ENCODE measurements around the gene RAPGEF6.

The RAPGEF6 gene

GRCh38 chr5:131539251-131539650 is 95.8 kb downstream of the RAPGEF6 start:
- DNase-seq (ENCODE audit: low spot score), result no peak

GRCh38 chr5:131538177-131538593 is 96.8 kb downstream of the RAPGEF6 start:
- DNase-seq (ENCODE audit: low spot score), result no peak

- no peak for DNase-seq (ENCODE audit: low spot score)
Measured at GRCh38 chr5:131536850-131537448, 98.1 kb downstream of the RAPGEF6 start.

- DNase-seq (ENCODE audit: low spot score), result no peak
Measured at GRCh38 chr5:131536211-131536826, 98.7 kb downstream of the RAPGEF6 start.

GRCh38 chr5:131534974-131535373 is 100.1 kb downstream of the RAPGEF6 start:
- DNase-seq (ENCODE audit: low spot score), result no peak

- DNase-seq (ENCODE audit: low spot score), result no peak
Measured at GRCh38 chr5:131533836-131534235, 101.2 kb downstream of the RAPGEF6 start.

GRCh38 chr5:131532031-131532640 is 102.9 kb downstream of the RAPGEF6 start:
- DNase-seq (ENCODE audit: low spot score), result no peak

GRCh38 chr5:131530706-131531331 is 104.2 kb downstream of the RAPGEF6 start:
- no peak for DNase-seq (ENCODE audit: low spot score)

GRCh38 chr5:131528682-131529081 is 106.3 kb downstream of the RAPGEF6 start:
- no peak for DNase-seq (ENCODE audit: low spot score)

- no peak for DNase-seq (ENCODE audit: low spot score)
Measured at GRCh38 chr5:131525805-131526204, 109.2 kb downstream of the RAPGEF6 start.

GRCh38 chr5:131524431-131524830 is 110.6 kb downstream of the RAPGEF6 start:
- no peak for DNase-seq (ENCODE audit: low spot score)

- DNase-seq (ENCODE audit: low spot score), result no peak
Measured at GRCh38 chr5:131523500-131524185, 111.4 kb downstream of the RAPGEF6 start.

GRCh38 chr5:131521252-131521651 is 113.8 kb downstream of the RAPGEF6 start:
- no peak for DNase-seq (ENCODE audit: low spot score)

- DNase-seq (ENCODE audit: low spot score), result no peak
Measured at GRCh38 chr5:131515348-131515747, 119.7 kb downstream of the RAPGEF6 start.

- no peak for DNase-seq (ENCODE audit: low spot score)
Measured at GRCh38 chr5:131514316-131515283, 120.4 kb downstream of the RAPGEF6 start.

GRCh38 chr5:131513780-131514179 is 121.2 kb downstream of the RAPGEF6 start:
- DNase-seq (ENCODE audit: low spot score), result no peak

GRCh38 chr5:131511934-131512333 is 123.1 kb downstream of the RAPGEF6 start:
- DNase-seq (ENCODE audit: low spot score), result no peak

GRCh38 chr5:131509801-131510200 is 125.2 kb downstream of the RAPGEF6 start:
- no peak for DNase-seq (ENCODE audit: low spot score)

GRCh38 chr5:131505237-131505908 is 129.7 kb downstream of the RAPGEF6 start:
- DNase-seq (ENCODE audit: low spot score), result no peak

- no peak for DNase-seq (ENCODE audit: low spot score)
Measured at GRCh38 chr5:131496400-131496713, 138.7 kb downstream of the RAPGEF6 start.

Measured in left forelimb (tissue), 1 donor.